Osteoblast (primary cell): ENCODE data around the gene MBD5. TPM values are rescaled to one million over a fixed set of nuclear protein-coding genes. Genes with fewer than 3 reads are reported as not detected.
"Not testable (repeated sequence)": the region's sequence is repeated elsewhere in the genome, so short reads cannot be mapped to it uniquely, and the experiment has no call there.

Source experiments
- DNase-seq: peaks from one replicate; pipeline ENCODE4 v3.0.0; 2011; ENCODE audit warnings: low spot score, mixed read lengths; ENCODE audit not compliant: insufficient read length; ENCODE audit errors: missing footprints
- H2AFZ ChIP-seq: 2 replicates; pipeline ENCODE4 v1.6.0; 2011; ENCODE audit warnings: mild to moderate bottlenecking, low read length
- H3K27ac ChIP-seq: 2 replicates; pipeline ENCODE4 v1.5.1; 2011; ENCODE audit warnings: mild to moderate bottlenecking, low read depth, low read length, moderate library complexity
- H3K27me3 ChIP-seq: 2 replicates; pipeline ENCODE4 v1.6.0; 2012; ENCODE audit warnings: mild to moderate bottlenecking, control low read depth, inconsistent platforms, low read length, moderate library complexity; ENCODE audit not compliant: insufficient read depth
- H3K36me3 ChIP-seq: 2 replicates; pipeline ENCODE4 v1.5.1; 2011; ENCODE audit warnings: mild to moderate bottlenecking, low read length, control low read depth, moderate library complexity; ENCODE audit not compliant: insufficient read depth
- H3K4me1 ChIP-seq: 2 replicates; pipeline ENCODE4 v1.5.1; 2011; ENCODE audit warnings: mild to moderate bottlenecking, low read length, control low read depth, moderate library complexity; ENCODE audit not compliant: insufficient read depth
- H3K4me2 ChIP-seq: 2 replicates; pipeline ENCODE4 v1.6.0; 2011; ENCODE audit warnings: mild to moderate bottlenecking, low read length; ENCODE audit not compliant: insufficient read depth
- H3K4me3 ChIP-seq: fragments of 200-600 bp; sonication (generic); 3 replicates; pipeline ENCODE4 v1.5.1; 2012; ENCODE audit warnings: mild to moderate bottlenecking, low read length, inconsistent platforms; ENCODE audit not compliant: insufficient read depth
- H3K79me2 ChIP-seq: 2 replicates; pipeline ENCODE4 v1.6.0; 2012; ENCODE audit warnings: mild to moderate bottlenecking, low read length, control low read depth, inconsistent platforms; ENCODE audit not compliant: insufficient read depth
- H3K9me3 ChIP-seq: 2 replicates; pipeline ENCODE4 v1.5.1; 2011; ENCODE audit warnings: low read depth, low read length, control low read depth
- H4K20me1 ChIP-seq: 2 replicates; pipeline ENCODE4 v1.6.0; 2012; ENCODE audit warnings: mild to moderate bottlenecking, low read length, control low read depth; ENCODE audit not compliant: insufficient read depth
- total RNA-seq: library from RNA; depleted of rRNA; stranded (reverse); fragments of >200 nt; gene quantifications from 2 replicates; pipeline ENCODE4 v1.2.3, GENCODE V29; 2012
- TF ChIP-seq, protein P1 (sequence below): IDR thresholded peaks from 2 replicates; pipeline ENCODE4 v1.5.1; 2011; ENCODE audit warnings: mild to moderate bottlenecking, low read depth, low read length, moderate library complexity; ENCODE audit errors: extremely low read depth

Gene MBD5
- total RNA-seq, 1 donor = 22.4 TPM

DNA sequence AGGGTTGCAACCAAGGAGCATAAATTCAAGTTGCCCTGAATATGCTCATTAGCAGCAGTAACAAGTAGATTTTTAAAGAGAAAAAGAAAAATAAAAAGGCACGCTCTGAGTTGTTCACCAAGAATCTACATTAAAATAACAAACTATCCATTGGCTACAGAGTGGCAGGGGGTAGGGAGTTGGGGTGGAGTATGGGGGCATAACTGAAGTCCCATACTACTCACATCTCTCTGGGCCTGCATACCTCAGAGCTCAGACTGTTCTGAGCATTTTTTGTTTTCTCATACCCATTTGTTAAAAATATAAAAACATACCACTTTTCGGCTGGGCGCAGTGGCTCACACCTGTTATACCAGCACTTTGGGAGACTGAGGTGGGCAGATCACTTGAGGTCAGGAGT, 31.8 kb upstream of the MBD5 start:
- no peaks in the 10 kb centered on the region for H3K4me1 ChIP-seq
- H3K9me3 ChIP-seq = no peaks in the 10 kb centered on the region
- H3K79me2 ChIP-seq = peaks cover 36% of the 10 kb centered on the region
- TF ChIP-seq, protein P1, sequence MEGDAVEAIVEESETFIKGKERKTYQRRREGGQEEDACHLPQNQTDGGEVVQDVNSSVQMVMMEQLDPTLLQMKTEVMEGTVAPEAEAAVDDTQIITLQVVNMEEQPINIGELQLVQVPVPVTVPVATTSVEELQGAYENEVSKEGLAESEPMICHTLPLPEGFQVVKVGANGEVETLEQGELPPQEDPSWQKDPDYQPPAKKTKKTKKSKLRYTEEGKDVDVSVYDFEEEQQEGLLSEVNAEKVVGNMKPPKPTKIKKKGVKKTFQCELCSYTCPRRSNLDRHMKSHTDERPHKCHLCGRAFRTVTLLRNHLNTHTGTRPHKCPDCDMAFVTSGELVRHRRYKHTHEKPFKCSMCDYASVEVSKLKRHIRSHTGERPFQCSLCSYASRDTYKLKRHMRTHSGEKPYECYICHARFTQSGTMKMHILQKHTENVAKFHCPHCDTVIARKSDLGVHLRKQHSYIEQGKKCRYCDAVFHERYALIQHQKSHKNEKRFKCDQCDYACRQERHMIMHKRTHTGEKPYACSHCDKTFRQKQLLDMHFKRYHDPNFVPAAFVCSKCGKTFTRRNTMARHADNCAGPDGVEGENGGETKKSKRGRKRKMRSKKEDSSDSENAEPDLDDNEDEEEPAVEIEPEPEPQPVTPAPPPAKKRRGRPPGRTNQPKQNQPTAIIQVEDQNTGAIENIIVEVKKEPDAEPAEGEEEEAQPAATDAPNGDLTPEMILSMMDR = no peak
- no peak overlapping the region for H3K27ac ChIP-seq
- no peak overlapping the region for H3K4me3 ChIP-seq
- no peak overlapping the region for H2AFZ ChIP-seq
- H3K4me2 ChIP-seq = no peak overlapping the region
- no peaks in the 10 kb centered on the region for H3K36me3 ChIP-seq
- DNase-seq = no peak
- no peaks in the 10 kb centered on the region for H3K27me3 ChIP-seq
- peaks cover 9% of the 10 kb centered on the region for H4K20me1 ChIP-seq

DNA sequence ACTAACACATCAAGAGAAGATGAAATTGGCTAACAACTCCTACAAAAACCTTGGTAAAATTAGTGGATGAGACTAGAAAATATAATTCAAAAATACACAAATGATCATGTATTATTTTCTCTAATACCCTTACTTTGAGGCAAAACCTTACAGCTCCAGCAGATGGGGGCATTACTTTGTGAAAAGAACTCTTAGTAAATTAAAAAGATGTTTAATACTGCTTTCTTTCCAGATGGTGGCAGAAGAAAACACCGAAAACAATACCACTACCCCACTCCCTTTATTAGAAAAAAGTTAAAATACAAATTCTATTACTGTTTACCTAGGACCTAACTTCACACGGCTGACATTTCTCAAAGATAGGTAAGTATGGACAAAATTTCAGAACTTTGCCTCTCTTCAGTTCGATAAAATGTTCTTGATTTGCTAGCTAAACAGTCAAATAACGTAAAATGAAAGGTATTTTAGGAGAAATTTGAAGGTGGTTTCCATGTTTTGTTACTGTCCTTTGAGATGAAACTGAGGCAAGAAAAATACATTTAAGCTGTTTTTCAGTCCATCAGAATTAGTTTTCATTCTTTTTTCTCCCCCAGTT, 31.0 kb upstream of the MBD5 start:
- Histone ChIP-seq H4K20me1 (peaks cover 9% of the 10 kb centered on the region), H3K4me3 (no peak overlapping the region), H3K79me2 (peaks cover 38% of the 10 kb centered on the region)

DNA sequence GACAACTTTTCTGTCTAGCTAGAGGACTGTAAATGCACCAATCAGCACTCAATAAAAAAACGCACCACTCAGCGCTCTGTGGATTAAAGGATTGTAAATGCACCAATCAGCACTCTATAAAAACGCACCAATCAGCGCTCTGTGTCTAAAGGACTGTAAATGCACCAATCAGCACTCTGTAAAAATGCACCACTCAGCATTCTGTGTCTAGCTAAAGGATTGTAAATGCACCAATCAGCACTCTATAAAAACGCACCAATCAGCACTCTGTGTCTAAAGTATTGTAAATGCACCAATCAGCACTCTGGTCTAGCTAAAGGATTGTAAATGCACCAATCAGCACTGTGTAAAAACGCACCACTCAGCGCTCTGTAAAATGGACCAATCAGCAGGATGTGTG, 25.9 kb upstream of the MBD5 start:
- H4K20me1 ChIP-seq, H3K36me3 ChIP-seq, H3K4me3 ChIP-seq, H3K27ac ChIP-seq, H3K27me3 ChIP-seq, H3K4me2 ChIP-seq, H2AFZ ChIP-seq, DNase-seq, H3K9me3 ChIP-seq, H3K4me1 ChIP-seq: not testable (repeated sequence)
- peaks cover 60% of the 10 kb centered on the region for H3K79me2 ChIP-seq

More for the DNA sequence above, 31.0 kb upstream of the MBD5 start:
- Histone ChIP-seq H2AFZ (no peak overlapping the region), H3K9me3 (no peaks in the 10 kb centered on the region), H3K4me2 (no peak overlapping the region), H3K27ac (no peak overlapping the region), H3K4me1 (no peaks in the 10 kb centered on the region), H3K36me3 (no peaks in the 10 kb centered on the region), H3K27me3 (no peaks in the 10 kb centered on the region)
- TF ChIP-seq, protein P1 = peak; percentile 86
- peak; percentile 64 for DNase-seq

DNA sequence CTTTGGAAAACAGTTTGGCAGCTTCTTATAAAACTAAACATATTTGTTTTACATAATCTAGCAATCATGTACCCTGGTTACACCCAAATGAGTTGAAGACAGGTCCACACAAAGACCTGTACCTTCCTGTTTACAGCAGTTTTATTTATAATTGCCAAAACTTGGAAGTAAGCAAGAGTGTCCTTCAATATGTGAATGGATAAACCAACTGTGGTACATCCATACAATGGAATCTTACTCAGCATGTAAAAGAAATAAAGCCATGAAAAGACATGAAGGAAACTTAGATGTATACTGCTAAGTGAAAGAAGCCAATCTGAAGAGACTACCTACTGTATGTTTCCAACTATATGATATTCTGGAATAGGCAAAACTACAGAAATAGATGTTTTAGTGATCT, 24.1 kb upstream of the MBD5 start:
- Histone ChIP-seq H3K4me1 (no peaks in the 10 kb centered on the region), H3K36me3 (no peaks in the 10 kb centered on the region), H4K20me1 (peaks cover 8% of the 10 kb centered on the region), H3K79me2 (peaks cover 70% of the 10 kb centered on the region), H3K4me2 (no peak overlapping the region), H3K4me3 (no peak overlapping the region), H3K9me3 (no peaks in the 10 kb centered on the region), H3K27ac (no peak overlapping the region), H2AFZ (no peak overlapping the region), H3K27me3 (no peaks in the 10 kb centered on the region)
- TF ChIP-seq, protein P1 = no peak
- DNase-seq = no peak
